Measurements from ENCODE around the gene TTBK2. TPM values are rescaled to one million over a fixed set of nuclear protein-coding genes. Genes with fewer than 3 reads are reported as not detected.

TTBK2 gene
- total RNA-seq, 4 donors from 2014 or later: 14.5 to 19.5 (median 18.1) TPM

DNA sequence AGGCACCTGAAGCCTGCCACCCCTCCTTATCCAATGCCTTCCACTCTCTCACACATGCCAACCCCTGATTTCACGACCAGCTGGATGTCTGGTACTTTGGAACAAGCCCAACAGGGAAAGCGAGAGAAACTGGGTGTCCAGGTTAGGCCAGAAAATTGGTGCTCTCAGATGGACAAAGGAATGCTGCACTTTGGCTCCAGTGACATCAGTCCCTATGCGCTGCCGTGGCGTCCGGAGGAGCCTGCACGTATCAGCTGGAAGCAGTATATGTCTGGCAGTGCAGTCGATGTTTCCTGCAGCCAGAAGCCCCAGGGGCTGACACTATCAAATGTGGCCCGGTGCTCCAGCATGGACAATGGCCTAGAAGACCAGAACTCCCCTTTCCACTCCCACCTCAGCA lies 228.8 kb downstream of the TTBK2 start:
- no peak for TF ChIP-seq CTCF (IDR thresholded peaks at IDR 0.05; ENCODE audit: low read depth)

DNA sequence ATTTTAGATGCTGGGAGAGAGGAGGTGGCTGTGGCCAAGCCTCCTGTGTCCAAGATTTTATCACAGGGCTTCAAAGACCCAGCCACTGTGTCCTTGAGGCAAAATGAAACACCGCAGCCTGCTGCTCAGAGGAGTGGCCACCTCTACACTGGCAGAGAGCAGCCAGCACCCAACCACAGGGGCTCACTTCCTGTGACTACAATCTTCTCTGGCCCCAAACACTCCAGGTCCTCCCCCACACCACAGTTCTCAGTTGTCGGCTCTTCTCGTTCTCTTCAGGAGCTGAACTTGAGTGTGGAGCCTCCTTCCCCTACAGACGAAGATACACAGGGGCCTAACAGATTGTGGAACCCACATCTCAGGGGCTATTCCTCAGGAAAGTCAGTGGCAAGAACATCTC lies 229.3 kb downstream of the TTBK2 start:
- TF ChIP-seq CTCF (IDR thresholded peaks at IDR 0.05; ENCODE audit: low read depth): no peak

Small RNA genes lying within 50 kb of the gene (small RNA-seq; reads per million reads assigned to genes)
- gene KRT8P50: not detected

Other genes starting within 250 kb of the TTBK2 start
- 10 to 100 TPM in 2 of 4 donors, 1 to 10 TPM in 2; 5.2 to 16.0 (median 9.2) TPM for gene CDAN1, start 183.7 kb downstream of the TTBK2 start, total RNA-seq
- gene UBR1, start 185.3 kb upstream of the TTBK2 start, total RNA-seq: 10 to 100 TPM; 32.6 to 57.4 (median 39.3) TPM
- 10 to 100 TPM; 28.7 to 39.4 (median 37.1) TPM for gene TMEM62, start 212.8 kb upstream of the TTBK2 start, total RNA-seq